Measurements from ENCODE around the gene RFC4. TPM values are rescaled to one million over a fixed set of nuclear protein-coding genes. Genes with fewer than 3 reads are reported as not detected.
A peak's percentile ranks its signal among the peaks of the same experiment; 100 is the strongest.

Gene RFC4
- total RNA-seq, 1 donor from 2014 or later, result 18.1 TPM

DNA sequence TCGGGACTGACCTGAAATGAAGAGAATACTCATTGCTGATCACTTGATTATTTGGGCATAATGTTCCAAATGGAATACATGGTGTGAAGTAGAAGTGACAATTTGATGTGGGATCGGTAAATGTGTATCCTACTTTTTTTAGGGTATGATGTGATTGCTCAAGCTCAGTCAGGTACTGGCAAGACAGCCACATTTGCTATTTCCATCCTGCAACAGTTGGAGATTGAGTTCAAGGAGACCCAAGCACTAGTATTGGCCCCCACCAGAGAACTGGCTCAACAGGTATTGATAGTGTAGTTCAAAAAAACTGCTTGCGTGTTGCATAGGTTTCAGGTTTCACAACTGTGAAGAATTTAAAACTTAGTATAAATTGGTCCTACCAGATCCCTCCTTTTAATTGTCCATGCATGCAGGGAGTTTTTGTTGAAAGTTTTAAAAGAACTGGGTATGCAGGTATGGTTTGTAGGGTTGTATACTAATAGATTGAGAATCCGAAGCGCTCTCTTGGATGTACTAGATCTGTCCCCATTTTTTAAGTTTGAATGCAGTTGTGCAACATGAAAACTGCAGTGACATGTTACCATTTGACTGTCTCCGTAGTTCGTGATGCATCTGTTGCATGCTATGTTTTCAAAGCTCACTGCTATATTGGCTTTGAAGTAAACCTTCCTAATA lies 21.3 kb downstream of the RFC4 start:
- no peak for DNase-seq (ENCODE audit: extremely low spot score, unreplicated experiment)

DNA sequence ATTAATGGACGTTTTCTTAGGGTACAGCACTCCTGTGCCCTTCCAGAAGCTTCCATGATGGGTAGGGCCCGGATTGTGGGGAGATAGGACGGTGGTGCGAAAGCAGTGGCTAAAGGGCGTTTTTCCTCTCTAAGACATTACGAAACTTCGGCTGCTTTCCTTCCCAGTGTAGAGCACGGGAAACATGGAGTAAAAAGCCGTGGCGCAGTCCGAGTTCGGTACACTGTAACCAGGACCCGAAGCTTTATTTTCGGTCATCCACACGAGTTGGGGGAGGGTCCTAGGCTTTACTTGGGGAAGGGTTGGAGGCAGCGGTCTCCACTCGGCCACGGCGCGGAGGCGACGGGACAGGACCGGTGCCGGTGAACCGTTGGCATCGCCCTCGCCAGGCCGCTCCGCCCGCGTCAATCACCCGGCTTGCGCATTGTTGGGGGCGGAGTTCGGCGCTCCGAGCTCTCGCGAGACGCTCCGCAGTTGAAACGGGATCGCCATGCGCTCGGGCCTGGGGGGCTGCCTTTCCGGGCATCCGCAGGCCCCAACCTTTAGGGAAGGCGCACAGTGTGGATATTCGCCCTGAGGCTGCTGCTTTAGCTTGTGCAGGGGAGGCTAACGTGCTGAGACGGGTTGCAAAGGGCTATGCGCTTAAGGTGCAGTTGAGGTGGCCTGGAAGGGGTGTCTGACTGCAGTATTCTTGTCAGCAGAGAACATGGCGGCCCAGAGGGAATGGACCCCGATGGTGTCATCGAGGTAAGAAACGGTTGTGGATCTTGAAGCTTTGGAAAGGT lies 22.4 kb downstream of the RFC4 start:
- peaks cover 53% of the 10 kb centered on the region for H3K4me1 Mint-ChIP-seq (ENCODE audit: unreplicated experiment)
- H3K4me3 Mint-ChIP-seq (ENCODE audit: unreplicated experiment), result peak overlapping the region; percentile 96
- peak; percentile 95 for DNase-seq (ENCODE audit: extremely low spot score, unreplicated experiment)
- H3K27me3 Mint-ChIP-seq (ENCODE audit: unreplicated experiment), result no peaks in the 10 kb centered on the region
- H3K9me3 Mint-ChIP-seq (ENCODE audit: unreplicated experiment), result no peaks in the 10 kb centered on the region
- H3K36me3 Mint-ChIP-seq (ENCODE audit: unreplicated experiment), result peaks cover 48% of the 10 kb centered on the region
- peak overlapping the region; percentile 100 for H3K27ac Mint-ChIP-seq (ENCODE audit: unreplicated experiment)
- TF ChIP-seq, protein P1, sequence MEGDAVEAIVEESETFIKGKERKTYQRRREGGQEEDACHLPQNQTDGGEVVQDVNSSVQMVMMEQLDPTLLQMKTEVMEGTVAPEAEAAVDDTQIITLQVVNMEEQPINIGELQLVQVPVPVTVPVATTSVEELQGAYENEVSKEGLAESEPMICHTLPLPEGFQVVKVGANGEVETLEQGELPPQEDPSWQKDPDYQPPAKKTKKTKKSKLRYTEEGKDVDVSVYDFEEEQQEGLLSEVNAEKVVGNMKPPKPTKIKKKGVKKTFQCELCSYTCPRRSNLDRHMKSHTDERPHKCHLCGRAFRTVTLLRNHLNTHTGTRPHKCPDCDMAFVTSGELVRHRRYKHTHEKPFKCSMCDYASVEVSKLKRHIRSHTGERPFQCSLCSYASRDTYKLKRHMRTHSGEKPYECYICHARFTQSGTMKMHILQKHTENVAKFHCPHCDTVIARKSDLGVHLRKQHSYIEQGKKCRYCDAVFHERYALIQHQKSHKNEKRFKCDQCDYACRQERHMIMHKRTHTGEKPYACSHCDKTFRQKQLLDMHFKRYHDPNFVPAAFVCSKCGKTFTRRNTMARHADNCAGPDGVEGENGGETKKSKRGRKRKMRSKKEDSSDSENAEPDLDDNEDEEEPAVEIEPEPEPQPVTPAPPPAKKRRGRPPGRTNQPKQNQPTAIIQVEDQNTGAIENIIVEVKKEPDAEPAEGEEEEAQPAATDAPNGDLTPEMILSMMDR (IDR thresholded peaks at IDR 0.05), result no peak

More for the DNA sequence above, 21.3 kb downstream of the RFC4 start:
- Mint-ChIP-seq H3K4me3 (ENCODE audit: unreplicated experiment) (peak overlapping the region; percentile 96), H3K36me3 (ENCODE audit: unreplicated experiment) (peaks cover 57% of the 10 kb centered on the region), H3K27ac (ENCODE audit: unreplicated experiment) (peak overlapping the region; percentile 100), H3K27me3 (ENCODE audit: unreplicated experiment) (no peaks in the 10 kb centered on the region), H3K4me1 (ENCODE audit: unreplicated experiment) (peaks cover 57% of the 10 kb centered on the region), H3K9me3 (ENCODE audit: unreplicated experiment) (no peaks in the 10 kb centered on the region)
- TF ChIP-seq, protein P1 (IDR thresholded peaks at IDR 0.05), result no peak

DNA sequence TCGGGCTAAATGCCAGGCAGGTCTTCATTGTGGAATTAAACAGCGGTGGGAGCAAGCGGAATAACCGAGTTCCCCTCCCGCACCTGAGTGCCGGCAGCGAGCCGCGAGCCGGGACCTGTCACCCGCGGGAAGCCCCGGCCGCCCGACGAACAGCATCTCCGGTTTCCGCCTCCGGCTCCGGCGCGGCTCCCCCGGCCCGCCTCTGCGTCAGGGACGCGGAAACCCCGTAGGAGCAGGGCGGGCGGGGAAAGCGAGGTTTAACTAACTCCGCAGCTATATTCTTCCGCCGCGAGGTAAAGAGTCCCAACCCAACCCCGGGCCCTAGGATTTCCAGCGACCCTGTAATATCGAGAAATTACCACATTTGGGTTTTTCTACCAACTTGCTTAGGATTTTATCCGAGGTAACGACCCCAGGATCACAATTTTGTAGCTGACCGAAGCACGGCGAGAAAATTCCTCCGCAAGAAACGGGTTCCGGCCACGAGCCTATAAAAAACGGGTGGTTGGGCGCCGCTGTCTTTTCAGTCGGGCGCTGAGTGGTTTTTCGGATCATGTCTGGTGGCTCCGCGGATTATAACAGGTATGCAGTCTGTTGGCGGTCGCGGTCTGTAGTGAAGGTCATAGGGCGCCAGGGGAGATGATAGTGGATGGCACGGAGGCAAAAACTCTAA lies 23.1 kb downstream of the RFC4 start, which contains the start of gene EIF4A2:
Gene EIF4A2 (plus strand): TSS at position 520 of the 673 bp plus-strand sequence. CDS start 34 bp downstream, at position 554.
- DNase-seq (ENCODE audit: extremely low spot score, unreplicated experiment), result peak; percentile 95
- H3K36me3 Mint-ChIP-seq (ENCODE audit: unreplicated experiment), result peaks cover 41% of the 10 kb centered on the region

DNA sequence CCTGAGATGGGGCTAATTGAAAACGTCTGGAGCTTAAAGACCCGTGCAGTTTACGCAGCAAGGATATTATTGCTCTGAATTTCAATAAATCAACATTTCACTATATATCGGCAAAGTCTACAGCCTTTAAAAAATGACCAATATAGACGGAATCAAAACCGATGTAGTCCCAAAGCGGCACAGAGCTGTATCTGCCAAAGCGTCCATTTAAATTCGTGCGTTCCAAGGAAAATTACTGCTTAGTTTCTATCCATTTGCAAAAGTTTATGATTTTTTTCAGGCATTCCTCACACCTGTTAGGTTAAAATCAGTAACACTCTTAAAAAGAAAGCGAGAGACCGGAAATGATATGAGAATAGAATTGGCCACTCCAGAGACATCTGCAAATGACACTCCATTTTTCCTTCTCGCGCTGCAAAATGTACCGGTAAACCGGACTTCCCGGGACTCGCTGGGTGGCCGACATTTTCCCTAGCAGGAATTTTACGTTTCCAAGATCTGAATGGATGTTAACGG lies 23.7 kb downstream of the RFC4 start:
- Mint-ChIP-seq H3K36me3 (ENCODE audit: unreplicated experiment) (peaks cover 35% of the 10 kb centered on the region), H3K27ac (ENCODE audit: unreplicated experiment) (peak overlapping the region; percentile 100), H3K4me1 (ENCODE audit: unreplicated experiment) (peaks cover 40% of the 10 kb centered on the region), H3K9me3 (ENCODE audit: unreplicated experiment) (no peaks in the 10 kb centered on the region), H3K27me3 (ENCODE audit: unreplicated experiment) (no peaks in the 10 kb centered on the region), H3K4me3 (ENCODE audit: unreplicated experiment) (peak overlapping the region; percentile 96)
- no peak for DNase-seq (ENCODE audit: extremely low spot score, unreplicated experiment)
- TF ChIP-seq, protein P1 (IDR thresholded peaks at IDR 0.05), result no peak

More for the DNA sequence above, 23.1 kb downstream of the RFC4 start, which contains the start of gene EIF4A2:
- TF ChIP-seq, protein P1 (IDR thresholded peaks at IDR 0.05), result no peak
- peak within 1 kb of the TSS; percentile 96 for H3K4me3 Mint-ChIP-seq (ENCODE audit: unreplicated experiment)
- no peaks in the 10 kb centered on the region for H3K9me3 Mint-ChIP-seq (ENCODE audit: unreplicated experiment)
- H3K27ac Mint-ChIP-seq (ENCODE audit: unreplicated experiment), result peak within 1 kb of the TSS; percentile 100
- peaks cover 46% of the 10 kb centered on the region for H3K4me1 Mint-ChIP-seq (ENCODE audit: unreplicated experiment)
- H3K27me3 Mint-ChIP-seq (ENCODE audit: unreplicated experiment), result no peaks in the 10 kb centered on the region

All from osteocyte (in vitro differentiated cells).